HG02642 (cell line): Measurements from ENCODE around the gene RCCD1.
A peak's percentile ranks its signal among the peaks of the same experiment; 100 is the strongest.

Experiments used
- ATAC-seq: cut with Tn5 transposase; IDR thresholded peaks from one replicate; pipeline ENCODE4 v1.9.1; 2021; ENCODE audit warnings: mild to moderate bottlenecking; ENCODE audit not compliant: unreplicated experiment, poor library complexity

RCCD1 gene

GRCh38 chr15:90960298-90961091 lies 5.8 kb downstream of the RCCD1 start:
- ATAC-seq: no peak

DNA sequence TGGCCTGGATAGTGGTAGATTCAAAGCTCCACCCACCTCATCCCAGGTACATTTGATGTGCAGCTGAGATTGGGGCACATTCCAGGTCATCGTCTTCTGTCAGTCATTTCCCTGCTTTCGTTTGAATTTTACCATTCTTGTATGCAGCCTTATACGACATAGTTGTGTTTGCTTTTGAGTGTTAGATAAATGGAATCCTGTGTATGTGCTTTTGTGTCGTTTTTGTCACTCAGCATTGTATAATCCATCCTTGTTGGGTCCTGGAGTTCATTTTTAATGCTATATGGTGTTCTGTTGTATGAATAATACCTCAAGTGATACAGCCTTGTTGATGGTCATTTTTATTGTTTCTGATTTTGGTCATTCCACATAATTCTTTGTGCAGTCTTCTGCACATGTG lies 7.3 kb downstream of the RCCD1 start:
- no peak for ATAC-seq

- ATAC-seq: no peak
Measured at GRCh38 chr15:90966262-90966661, 11.6 kb downstream of the RCCD1 start.

GRCh38 chr15:90967206-90967605 lies 12.5 kb downstream of the RCCD1 start:
- ATAC-seq: no peak

DNA sequence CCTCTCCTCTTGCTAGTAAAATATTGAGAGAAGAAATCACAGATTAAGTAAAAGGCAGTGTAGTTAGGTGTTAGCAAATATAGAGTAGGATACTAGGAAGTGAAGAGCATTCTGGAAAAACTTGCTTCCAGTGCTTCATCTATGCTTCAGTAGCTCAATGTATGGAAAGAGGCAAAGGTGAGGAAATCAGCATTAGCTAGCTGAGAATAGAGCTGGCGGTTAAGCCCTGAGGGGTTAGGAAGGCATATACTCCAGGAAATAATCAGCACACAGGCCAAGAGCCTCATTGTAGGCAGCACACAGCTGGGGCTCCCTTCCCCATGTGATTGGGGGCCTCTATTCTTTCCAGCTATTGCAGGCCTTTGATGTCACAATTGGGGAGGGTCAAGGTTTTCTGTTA lies 13.8 kb downstream of the RCCD1 start:
- no peak for ATAC-seq

- no peak for ATAC-seq
Measured at GRCh38 chr15:90970274-90970673, 15.6 kb downstream of the RCCD1 start.

DNA sequence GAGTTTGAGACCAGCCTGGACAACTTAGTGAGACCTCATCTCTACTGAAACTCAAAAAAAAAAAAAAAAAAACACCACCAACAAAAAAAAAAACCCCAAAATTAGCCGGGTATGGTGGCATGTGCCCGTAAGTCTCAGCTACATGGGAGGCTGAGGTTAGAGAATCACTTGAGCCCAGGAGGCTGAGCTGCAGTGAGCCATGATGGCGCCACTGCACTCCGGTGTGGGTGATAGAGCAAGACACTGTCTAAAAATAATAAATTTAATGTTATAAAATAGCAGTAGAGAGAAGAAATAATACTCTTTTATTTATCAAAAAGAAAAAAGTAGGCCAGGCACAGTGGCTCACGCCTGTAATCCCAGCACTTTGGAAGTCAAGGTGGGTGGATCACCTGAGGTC lies 17.4 kb downstream of the RCCD1 start:
- no peak for ATAC-seq

DNA sequence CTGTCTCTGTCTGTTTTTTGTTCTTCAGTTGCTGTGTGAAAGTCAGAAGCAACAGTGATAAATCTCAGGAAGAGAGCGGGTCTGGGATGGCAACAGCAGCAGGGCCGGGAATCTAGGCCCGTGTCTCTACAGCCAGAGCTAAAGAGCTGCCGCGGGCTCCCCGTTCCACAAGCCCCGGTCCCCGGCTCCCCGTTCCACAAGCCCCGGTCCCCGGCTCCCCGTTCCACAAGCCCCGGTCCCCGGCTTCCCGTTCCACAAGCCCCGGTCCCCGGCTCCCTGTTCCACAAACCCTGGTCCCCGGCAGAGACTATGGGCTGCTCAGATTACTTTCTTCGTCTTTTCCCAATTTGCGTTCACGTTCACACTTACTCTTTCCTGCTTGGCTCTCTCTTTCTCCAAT lies 19.5 kb downstream of the RCCD1 start:
- no peak for ATAC-seq

DNA sequence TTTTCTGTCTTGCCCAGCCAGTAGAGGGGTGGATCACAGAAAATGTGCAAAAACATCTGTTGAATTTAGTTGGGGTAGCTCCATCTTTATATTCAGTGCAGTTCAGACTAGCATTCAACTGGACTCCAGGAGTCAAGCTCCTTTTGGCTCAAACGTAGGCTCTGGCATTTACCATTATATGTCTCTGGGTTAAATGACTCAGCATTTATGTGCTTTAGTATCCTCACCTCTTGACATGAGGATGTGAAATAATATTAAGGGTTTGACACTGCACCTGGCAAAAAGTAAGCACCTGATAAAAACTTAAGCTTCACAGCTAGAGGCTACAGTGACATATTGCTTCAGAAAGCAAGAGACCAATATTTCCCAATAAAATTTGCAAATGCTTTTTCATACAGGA lies 24.9 kb downstream of the RCCD1 start:
- no peak for ATAC-seq

- ATAC-seq: peak; percentile 65
Measured at GRCh38 chr15:90981681-90982080, 27.0 kb downstream of the RCCD1 start.

GRCh38 chr15:90982135-90982534 lies 27.5 kb downstream of the RCCD1 start:
- peak; percentile 29 for ATAC-seq

DNA sequence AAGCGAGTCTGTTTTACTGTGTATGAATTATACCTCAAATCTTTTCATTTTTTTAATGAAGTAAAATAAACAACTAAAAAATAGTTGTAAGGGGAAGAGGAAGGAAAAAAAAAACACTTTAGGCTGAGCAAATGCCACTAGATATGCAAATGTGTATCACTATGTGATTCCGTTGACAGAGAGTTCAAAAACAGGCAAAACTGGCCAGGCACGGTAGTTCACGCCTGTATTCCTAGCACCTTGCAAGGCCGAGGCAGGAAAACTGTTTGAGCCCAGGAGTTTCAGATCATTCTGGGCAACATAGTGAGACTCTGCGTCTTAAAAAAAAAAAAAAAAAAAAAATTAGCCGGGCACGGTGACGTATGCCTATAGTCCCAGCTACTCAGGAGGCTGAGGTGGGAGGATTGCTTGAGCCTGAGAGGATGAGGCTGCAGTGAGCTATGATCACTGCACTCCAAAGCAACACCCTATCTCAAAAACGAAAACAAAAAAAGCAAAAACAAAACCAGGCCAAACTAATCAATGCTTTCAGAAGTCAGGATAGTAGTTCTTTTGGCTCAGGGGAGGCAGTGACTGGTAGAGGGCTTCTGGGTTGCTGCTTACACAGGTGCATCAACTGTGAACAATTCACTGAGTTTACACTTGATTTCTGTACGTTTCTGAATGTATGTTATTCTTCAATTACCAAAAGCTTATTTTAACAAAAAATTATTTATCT lies 32.3 kb downstream of the RCCD1 start:
- peak; percentile 50 for ATAC-seq

GRCh38 chr15:90987561-90988141 lies 33.0 kb downstream of the RCCD1 start:
- ATAC-seq: no peak

DNA sequence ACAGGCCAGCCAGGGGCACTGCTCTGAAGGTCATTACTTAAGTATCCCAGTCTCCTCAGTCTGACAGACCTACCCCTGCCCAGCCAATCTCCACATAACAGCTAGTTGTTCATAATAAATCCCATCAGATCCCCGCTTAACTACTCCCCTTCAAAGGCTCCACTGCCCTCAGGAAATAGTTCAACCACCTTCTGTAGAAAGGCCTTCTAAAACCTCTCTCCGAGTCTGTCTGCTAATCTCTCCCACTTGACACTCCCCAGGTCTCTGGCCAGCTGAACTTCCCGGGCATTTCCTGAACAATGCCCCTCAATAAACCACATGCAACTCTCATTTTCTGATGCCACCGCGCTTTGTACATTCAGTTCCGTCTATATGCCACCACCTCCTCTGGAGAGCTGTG lies 33.6 kb downstream of the RCCD1 start:
- ATAC-seq: no peak

- no peak for ATAC-seq
Measured at GRCh38 chr15:90989040-90989768, 34.5 kb downstream of the RCCD1 start.

GRCh38 chr15:90990446-90990845 lies 35.8 kb downstream of the RCCD1 start:
- no peak for ATAC-seq

DNA sequence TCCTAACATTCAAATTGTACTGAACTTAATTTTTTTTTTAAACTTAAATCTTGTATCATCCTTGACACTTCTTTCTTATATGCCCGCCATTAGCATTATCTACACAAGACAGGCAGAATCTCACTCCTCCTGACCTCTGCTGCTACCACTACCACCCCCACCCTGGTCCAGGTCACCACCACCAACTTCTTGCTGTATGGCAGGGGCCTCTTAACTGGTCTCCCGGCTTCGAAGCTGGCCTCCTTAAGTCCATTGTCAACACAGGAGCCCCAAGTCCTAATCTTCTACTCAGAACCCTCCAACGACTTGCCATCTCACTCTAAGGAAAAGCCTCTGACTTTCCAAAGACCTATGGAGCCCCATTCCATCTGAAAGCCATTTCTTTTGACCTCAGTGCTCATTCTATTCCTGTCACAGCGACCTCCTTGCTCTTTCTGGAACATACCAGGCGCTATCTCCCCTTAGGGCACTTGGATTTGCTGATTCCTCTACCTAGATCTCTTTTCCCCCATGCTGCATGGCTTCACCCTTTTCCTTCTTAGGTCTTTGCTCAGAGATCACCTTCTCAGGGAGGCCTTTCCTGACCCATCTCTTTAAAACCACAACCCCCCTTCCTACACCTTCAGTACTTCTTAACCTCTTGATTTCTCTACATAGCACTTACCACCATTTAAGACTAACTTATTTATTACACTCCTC lies 37.1 kb downstream of the RCCD1 start:
- ATAC-seq: no peak

GRCh38 chr15:90994059-90994416 lies 39.4 kb downstream of the RCCD1 start:
- ATAC-seq: peak; percentile 24

DNA sequence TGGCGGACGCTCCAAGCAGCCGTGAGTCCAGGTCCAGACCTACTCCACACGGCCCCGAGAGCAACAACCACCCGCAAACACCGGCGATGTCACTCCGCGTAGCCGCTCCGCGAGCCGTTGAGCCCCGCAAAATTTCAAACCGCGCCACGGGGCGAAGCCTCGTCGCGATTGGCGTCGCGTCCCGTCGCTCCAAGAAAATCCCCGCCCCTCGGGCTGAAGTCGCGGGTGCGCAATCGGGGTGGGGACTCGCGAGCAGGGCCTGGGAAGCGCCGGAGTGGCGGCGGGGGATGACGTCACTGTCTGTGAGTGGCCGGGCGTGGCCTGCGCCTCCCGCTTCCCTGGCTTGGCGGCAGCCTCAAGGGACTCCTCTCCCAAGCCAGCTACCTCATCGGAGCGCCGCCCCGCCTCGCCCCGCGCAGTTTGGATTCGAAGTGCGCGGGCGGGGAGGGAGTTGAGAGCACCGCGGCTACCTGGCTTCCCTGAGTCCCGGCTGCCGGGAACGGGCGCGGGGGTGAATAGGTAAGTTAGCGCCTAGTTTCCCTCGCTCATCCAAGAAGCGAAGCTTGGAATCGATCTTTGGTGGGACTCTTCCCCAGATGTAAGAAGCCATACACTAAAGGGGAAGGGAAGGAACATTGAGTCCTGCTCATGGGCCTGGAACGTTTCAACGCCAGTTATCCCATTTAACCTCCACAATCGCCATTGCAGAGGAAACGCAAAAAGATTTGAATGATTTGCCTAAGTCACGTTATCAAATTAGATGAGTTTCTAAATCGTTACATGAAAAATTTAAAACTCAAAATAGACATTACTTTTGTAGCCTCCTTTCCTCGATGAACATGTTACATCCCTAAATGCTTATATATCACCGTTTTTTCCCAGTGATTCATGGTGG lies 40.0 kb downstream of the RCCD1 start, which contains the start of gene PRC1:
TSS of gene PRC1 (minus strand) at position 119 of the 895 bp plus-strand sequence. CDS start at position 1, 118 bp downstream.
- ATAC-seq: peak; percentile 97
